Mucosa of descending colon (tissue), 3 donors: ENCODE results near the gene DDTL. TPM values are rescaled to one million over a fixed set of nuclear protein-coding genes. Genes with fewer than 3 reads are reported as not detected.

Source experiments
- ATAC-seq: fragments of 200-7000 bp; cut with Tn5 transposase; one replicate; pipeline ENCODE4 v1.9.1; 2020; ENCODE audit warnings: mild to moderate bottlenecking, moderate library complexity
- DNase-seq, 3 donors: peaks; one replicate each; pipeline ENCODE4 v3.0.0-alpha.2; 2020
- H3K36me3 ChIP-seq: fragments of 200-600 bp; one replicate; pipeline ENCODE4 v1.8.0; 2021; ENCODE audit warnings: low read depth, mild to moderate bottlenecking
- H3K4me1 ChIP-seq: fragments of 200-600 bp; one replicate; pipeline ENCODE4 v1.8.0; 2021; ENCODE audit warnings: low read depth, mild to moderate bottlenecking
- H3K4me3 ChIP-seq: fragments of 200-600 bp; one replicate; pipeline ENCODE4 v1.8.0; 2021; ENCODE audit warnings: mild to moderate bottlenecking
- H3K9me3 ChIP-seq: fragments of 200-600 bp; one replicate; pipeline ENCODE4 v1.8.0; 2021; ENCODE audit warnings: mild to moderate bottlenecking
- CTCF ChIP-seq: fragments of 200-600 bp; IDR thresholded peaks from one replicate; pipeline ENCODE4 v1.8.0; 2022; ENCODE audit warnings: antibody characterized with exemption, mild to moderate bottlenecking
- intact Hi-C, 2 donors: fragments of 100-400 bp; cut with DNase I in 1 of 2; cut with micrococcal nuclease in 1 of 2; formaldehyde crosslinking; loops; one replicate each; pipeline versions ENCODE4 v1.11.0 to v1.11.1; 2022; cut with DNase I, micrococcal nuclease
- total RNA-seq, 3 donors: library from RNA; stranded (reverse); fragmentation: NEBNext Ultra II Directional in 2 of 3; extraction: Animal tissue kit (Norgen Biotek cat#: 25700) in 2 of 3; gene quantifications; one replicate each; pipeline versions ENCODE4 v1.2.1 to v1.2.4, GENCODE V29; 2021 to 2023
- donor health status: DM: no; HTN: no; CAD: no; lungs with moderate emphysema.
- donor health status: DM: no; HTN: no; CAD: no.
- donor health status: DM: no; HTN: yes; CAD: no.

The DDTL gene
- total RNA-seq, 3 donors from 2014 or later = 3.8 to 4.0 TPM; not detected in 1

- DNase-seq = no peak
- no peak for ATAC-seq
- H3K36me3 ChIP-seq = no peaks in the 10 kb centered on the region
These were observed 54.6 kb downstream of the DDTL start for GRCh38 chr22:24021304-24021703.

More at GRCh38 chr22:24021304-24021703, 54.6 kb downstream of the DDTL start:
- intact Hi-C loops = no loop called here
- no peak overlapping the region for H3K4me3 ChIP-seq
- no peak for TF ChIP-seq CTCF
- no peaks in the 10 kb centered on the region for H3K9me3 ChIP-seq
- no peaks in the 10 kb centered on the region for H3K4me1 ChIP-seq

Other genes with a start within 250 kb of the DDTL start
- gene ZNF70, start 215.8 kb upstream of the DDTL start, total RNA-seq = 1 to 10 TPM; 3.4 to 7.5 (median 3.7) TPM
- 1 to 10 TPM in 2 of 3 donors, under 1 TPM in 1; 0.79 to 1.8 (median 1.2) TPM for gene VPREB3, start 212.5 kb upstream of the DDTL start, total RNA-seq
- under 1 TPM in 1 of 3 donors, not detected in 2; 0.44 TPM for gene C22orf15, start 203.9 kb upstream of the DDTL start, total RNA-seq
- 100 to 1,000 TPM; 279 to 464 (median 462) TPM for gene CHCHD10, start 198.9 kb upstream of the DDTL start, total RNA-seq
- gene MMP11, start 194.0 kb upstream of the DDTL start, total RNA-seq = 1 to 10 TPM; 2.0 to 6.3 (median 4.0) TPM
- gene SMARCB1, start 179.9 kb upstream of the DDTL start, total RNA-seq = 10 to 100 TPM; 60.1 to 85.1 (median 69.3) TPM
- gene DERL3, start 127.9 kb upstream of the DDTL start, total RNA-seq = 10 to 100 TPM in 1 of 3 donors, 1 to 10 TPM in 2; 4.4 to 18.8 (median 7.9) TPM
- gene SLC2A11, start 109.0 kb upstream of the DDTL start, total RNA-seq = 10 to 100 TPM; 11.5 to 14.7 (median 12.5) TPM
- gene MIF, start 72.5 kb upstream of the DDTL start, total RNA-seq = 100 to 1,000 TPM; 142 to 414 (median 209) TPM
- 1 to 10 TPM; 1.1 to 4.5 (median 2.0) TPM for gene GSTT2B, start 5.7 kb upstream of the DDTL start, total RNA-seq
- gene DDT, start 7.6 kb downstream of the DDTL start, total RNA-seq = 100 to 1,000 TPM; 151 to 232 (median 190) TPM
- not detected for gene GSTT2, start 13.2 kb downstream of the DDTL start, total RNA-seq
- gene GSTT4, start 38.6 kb downstream of the DDTL start, total RNA-seq = not detected
- gene CABIN1, start 44.4 kb downstream of the DDTL start, total RNA-seq = 10 to 100 TPM; 66.8 to 87.4 (median 79.2) TPM
- 1 to 10 TPM; 1.3 to 3.9 (median 3.3) TPM for gene SUSD2, start 214.6 kb downstream of the DDTL start, total RNA-seq